IPS-15b (cell line): ENCODE results near the gene OXCT2.
"Not testable (repeated sequence)": the region's sequence is repeated elsewhere in the genome, so short reads cannot be mapped to it uniquely, and the experiment has no call there.

Experiments
- H3K27me3 ChIP-seq: one replicate; pipeline ENCODE4 v1.6.1; 2013; ENCODE audit warnings: low read length; ENCODE audit not compliant: control insufficient read depth, insufficient read depth
- H3K36me3 ChIP-seq: one replicate; pipeline ENCODE4 v1.6.1; 2013; ENCODE audit warnings: low read length; ENCODE audit not compliant: control insufficient read depth, insufficient read depth
- H3K4me1 ChIP-seq: one replicate; pipeline ENCODE4 v1.6.1; 2013; ENCODE audit warnings: mild to moderate bottlenecking, low read length; ENCODE audit not compliant: control insufficient read depth, insufficient read depth
- H3K4me3 ChIP-seq: one replicate; pipeline ENCODE4 v1.5.1; 2013; ENCODE audit warnings: low read depth, low read length
- H3K9ac ChIP-seq: one replicate; pipeline ENCODE4 v1.6.1; 2013; ENCODE audit warnings: low read depth, mild to moderate bottlenecking, low read length
- H3K9me3 ChIP-seq: one replicate; pipeline ENCODE4 v1.6.1; 2013; ENCODE audit warnings: mild to moderate bottlenecking, low read length; ENCODE audit not compliant: control insufficient read depth, insufficient read depth

The OXCT2 gene

GRCh38 chr1:39782685-39783084, 11.5 kb upstream of the OXCT2 start:
- not testable (repeated sequence) for H3K9me3 ChIP-seq, H3K9ac ChIP-seq, H3K4me3 ChIP-seq, H3K4me1 ChIP-seq, H3K36me3 ChIP-seq
- H3K27me3 ChIP-seq = peaks cover 53% of the 10 kb centered on the region

GRCh38 chr1:39782103-39782502, 11.0 kb upstream of the OXCT2 start:
- no peaks in the 10 kb centered on the region for H3K4me1 ChIP-seq
- H3K36me3 ChIP-seq = no peaks in the 10 kb centered on the region
- no peaks in the 10 kb centered on the region for H3K9me3 ChIP-seq
- H3K9ac ChIP-seq = no peak overlapping the region
- H3K27me3 ChIP-seq = peaks cover 47% of the 10 kb centered on the region
- H3K4me3 ChIP-seq = no peak overlapping the region

GRCh38 chr1:39781349-39781715, 10.2 kb upstream of the OXCT2 start:
- no peak overlapping the region for H3K9ac ChIP-seq
- H3K4me1 ChIP-seq = no peaks in the 10 kb centered on the region
- H3K36me3 ChIP-seq = no peaks in the 10 kb centered on the region
- no peaks in the 10 kb centered on the region for H3K9me3 ChIP-seq
- peaks cover 39% of the 10 kb centered on the region for H3K27me3 ChIP-seq
- H3K4me3 ChIP-seq = no peak overlapping the region

GRCh38 chr1:39779821-39780220, 8.7 kb upstream of the OXCT2 start:
- no peaks in the 10 kb centered on the region for H3K36me3 ChIP-seq
- no peaks in the 10 kb centered on the region for H3K9me3 ChIP-seq
- no peak overlapping the region for H3K4me3 ChIP-seq
- peaks cover 33% of the 10 kb centered on the region for H3K27me3 ChIP-seq
- H3K4me1 ChIP-seq = no peaks in the 10 kb centered on the region
- no peak overlapping the region for H3K9ac ChIP-seq

GRCh38 chr1:39779137-39779536, 8.0 kb upstream of the OXCT2 start:
- H3K4me3 ChIP-seq = no peak overlapping the region

GRCh38 chr1:39778463-39779099, 7.4 kb upstream of the OXCT2 start:
- H3K27me3 ChIP-seq = peaks cover 30% of the 10 kb centered on the region
- not testable (repeated sequence) for H3K4me1 ChIP-seq, H3K9me3 ChIP-seq, H3K9ac ChIP-seq, H3K36me3 ChIP-seq, H3K4me3 ChIP-seq

More at GRCh38 chr1:39779137-39779536, 8.0 kb upstream of the OXCT2 start:
- Histone ChIP-seq H3K36me3 (no peaks in the 10 kb centered on the region), H3K27me3 (peaks cover 33% of the 10 kb centered on the region), H3K4me1 (no peaks in the 10 kb centered on the region), H3K9ac (no peak overlapping the region), H3K9me3 (no peaks in the 10 kb centered on the region)

GRCh38 chr1:39777896-39778295, 6.7 kb upstream of the OXCT2 start:
- H3K9me3 ChIP-seq, H3K4me3 ChIP-seq, H3K4me1 ChIP-seq, H3K36me3 ChIP-seq, H3K9ac ChIP-seq: not testable (repeated sequence)
- H3K27me3 ChIP-seq = peaks cover 23% of the 10 kb centered on the region

GRCh38 chr1:39777306-39777705, 6.2 kb upstream of the OXCT2 start:
- H3K27me3 ChIP-seq = peaks cover 23% of the 10 kb centered on the region
- no peaks in the 10 kb centered on the region for H3K4me1 ChIP-seq
- H3K9ac ChIP-seq = no peak overlapping the region
- H3K36me3 ChIP-seq = no peaks in the 10 kb centered on the region
- no peaks in the 10 kb centered on the region for H3K9me3 ChIP-seq
- no peak overlapping the region for H3K4me3 ChIP-seq

GRCh38 chr1:39776886-39777285, 5.7 kb upstream of the OXCT2 start:
- no peaks in the 10 kb centered on the region for H3K4me1 ChIP-seq
- H3K4me3 ChIP-seq = no peak overlapping the region
- H3K36me3 ChIP-seq = no peaks in the 10 kb centered on the region
- no peaks in the 10 kb centered on the region for H3K9me3 ChIP-seq
- no peak overlapping the region for H3K9ac ChIP-seq
- peaks cover 21% of the 10 kb centered on the region for H3K27me3 ChIP-seq

GRCh38 chr1:39776400-39776713, 5.2 kb upstream of the OXCT2 start:
- peaks cover 18% of the 10 kb centered on the region for H3K27me3 ChIP-seq
- no peak overlapping the region for H3K9ac ChIP-seq
- H3K9me3 ChIP-seq = no peaks in the 10 kb centered on the region
- no peaks in the 10 kb centered on the region for H3K36me3 ChIP-seq
- no peaks in the 10 kb centered on the region for H3K4me1 ChIP-seq
- H3K4me3 ChIP-seq = no peak overlapping the region

- H3K4me3 ChIP-seq, H3K36me3 ChIP-seq, H3K9ac ChIP-seq, H3K9me3 ChIP-seq, H3K4me1 ChIP-seq: not testable (repeated sequence)
- peaks cover 13% of the 10 kb centered on the region for H3K27me3 ChIP-seq
These were observed 4.7 kb upstream of the OXCT2 start for GRCh38 chr1:39775676-39776399.

GRCh38 chr1:39775141-39775540, 4.0 kb upstream of the OXCT2 start:
- not testable (repeated sequence) for H3K36me3 ChIP-seq, H3K9me3 ChIP-seq, H3K9ac ChIP-seq

More at GRCh38 chr1:39775141-39775540, 4.0 kb upstream of the OXCT2 start:
- peaks cover 11% of the 10 kb centered on the region for H3K27me3 ChIP-seq
- H3K4me3 ChIP-seq, H3K4me1 ChIP-seq: not testable (repeated sequence)
